PC-9 (cell line): ENCODE data around the gene FILIP1. TPM values are rescaled to one million over a fixed set of nuclear protein-coding genes. Genes with fewer than 3 reads are reported as not detected.

Experiments
- BruUV-seq: library from RNA; stranded (reverse); fragments of 400-500 nt; replicated peaks from 2 replicates; lab custom pipeline; 2021; lab: Mats Ljungman, UMichigan
- CTCF ChIA-PET: fragments of 300-600 bp; sonication (Branson Sonifier 250); formaldehyde crosslinking; loops from one replicate; lab custom pipeline; 2022; ENCODE audit warnings: antibody characterized with exemption; lab: Charles Lee
- POLR2A ChIA-PET: fragments of 300-600 bp; sonication (Branson Sonifier 250); formaldehyde crosslinking; loops from one replicate; lab custom pipeline; 2022; ENCODE audit warnings: antibody characterized with exemption; ENCODE audit not compliant: unreplicated experiment; lab: Charles Lee
- DNase-seq, 2 experiments: peaks; one replicate each; pipeline versions ENCODE4 v3.0.0 to v3.0.0-alpha.2; 2015 to 2022; ENCODE audit warnings: mixed read lengths in 1 of 2
- H2AFZ ChIP-seq: fragments of 200-600 bp; sonication (generic); 2 replicates; pipeline ENCODE4 v1.8.1; 2017; ENCODE audit warnings: antibody characterized with exemption
- H3F3A ChIP-seq: fragments of 200-600 bp; sonication (generic); 2 replicates; pipeline ENCODE4 v1.8.1; 2017; ENCODE audit warnings: antibody characterized with exemption, mild to moderate bottlenecking, low read depth; ENCODE audit not compliant: insufficient read depth
- H3K27ac ChIP-seq: fragments of 200-600 bp; sonication (generic); 2 replicates; pipeline ENCODE4 v1.6.1; 2016; ENCODE audit warnings: mixed run types
- H3K27me3 ChIP-seq: fragments of 200-600 bp; sonication (generic); 2 replicates; pipeline ENCODE4 v1.6.1; 2016; ENCODE audit warnings: low read depth, mixed run types; ENCODE audit not compliant: insufficient read depth
- H3K36me3 ChIP-seq: fragments of 200-600 bp; sonication (generic); 2 replicates; pipeline ENCODE4 v1.6.1; 2016; ENCODE audit warnings: low read depth, mixed run types
- H3K4me1 ChIP-seq: fragments of 200-600 bp; sonication (generic); replicated peaks from 2 replicates; pipeline ENCODE4 v1.6.1; 2016; ENCODE audit warnings: mixed run types; ENCODE audit not compliant: insufficient read depth
- H3K4me2 ChIP-seq: fragments of 200-600 bp; sonication (generic); 2 replicates; pipeline ENCODE4 v1.6.1; 2017; ENCODE audit warnings: mixed run types
- H3K4me3 ChIP-seq: fragments of 200-600 bp; sonication (generic); 2 replicates; pipeline ENCODE4 v1.6.1; 2016; ENCODE audit warnings: mixed run types
- H3K79me2 ChIP-seq: fragments of 200-600 bp; sonication (generic); 2 replicates; pipeline ENCODE4 v1.6.1; 2017; ENCODE audit warnings: low read depth, mixed run types
- H3K9me2 ChIP-seq: fragments of 200-600 bp; sonication (generic); 2 replicates; pipeline ENCODE4 v1.8.1; 2017; ENCODE audit warnings: mild to moderate bottlenecking; ENCODE audit not compliant: insufficient read depth
- H3K9me3 ChIP-seq: fragments of 200-600 bp; sonication (generic); 2 replicates; pipeline ENCODE4 v1.8.1; 2016; ENCODE audit warnings: low read depth; ENCODE audit not compliant: insufficient read depth
- H4K20me1 ChIP-seq: fragments of 200-600 bp; sonication (generic); 2 replicates; pipeline ENCODE4 v1.8.1; 2017; ENCODE audit not compliant: insufficient read depth
- CTCF ChIP-seq: fragments of 200-600 bp; sonication (generic); conservative IDR thresholded peaks from 2 replicates; pipeline ENCODE4 v1.6.1; 2017; ENCODE audit warnings: mixed run types, antibody characterized with exemption, mild to moderate bottlenecking, moderate library complexity
- EZH2 ChIP-seq: fragments of 200-600 bp; sonication (generic); IDR thresholded peaks from 2 replicates; pipeline ENCODE4 v1.8.0; 2017; ENCODE audit warnings: antibody characterized with exemption, low read depth
- intact Hi-C: fragments of 100-400 bp; cut with micrococcal nuclease; formaldehyde crosslinking; loops from one replicate; pipeline ENCODE4 v1.10.0; 2022; ENCODE audit not compliant: unreplicated experiment
- total RNA-seq: library from RNA; stranded (reverse); gene quantifications from 2 replicates; pipeline ENCODE4 v1.2.3, GENCODE V29; 2021

Gene FILIP1
- total RNA-seq, 1 experiment from 2014 or later: 0.15 TPM

GRCh38 chr6:75305573-75305972, 188.0 kb downstream of the FILIP1 start:
- H3K36me3 ChIP-seq: no peaks in the 10 kb centered on the region
- intact Hi-C loops: no loop called here
- H3K4me1 ChIP-seq: no peaks in the 10 kb centered on the region
- H3K4me3 ChIP-seq: no peak overlapping the region
- H3K27me3 ChIP-seq: no peaks in the 10 kb centered on the region
- no peak overlapping the region for H3K4me2 ChIP-seq
- H3K9me2 ChIP-seq: no peaks in the 10 kb centered on the region
- no peaks in the 10 kb centered on the region for H3K79me2 ChIP-seq
- H2AFZ ChIP-seq: no peak overlapping the region
- BruUV-seq: no TSS peak
- no peaks in the 10 kb centered on the region for H3F3A ChIP-seq
- ChIA-PET CTCF (interaction anchor here (0.6 kb wide), 1 partner anchor 218 kb away, joined by 13 read pairs; no protein-coding TSS in a partner anchor), POLR2A (interaction anchor here (0.6 kb wide), 1 partner anchor 70 kb away, joined by 3 read pairs; no protein-coding TSS in a partner anchor)
- no peaks in the 10 kb centered on the region for H3K9me3 ChIP-seq
- TF ChIP-seq CTCF (no peak), EZH2 (no peak)
- no peak for DNase-seq
- no peak overlapping the region for H3K27ac ChIP-seq
- no peaks in the 10 kb centered on the region for H4K20me1 ChIP-seq

DNA sequence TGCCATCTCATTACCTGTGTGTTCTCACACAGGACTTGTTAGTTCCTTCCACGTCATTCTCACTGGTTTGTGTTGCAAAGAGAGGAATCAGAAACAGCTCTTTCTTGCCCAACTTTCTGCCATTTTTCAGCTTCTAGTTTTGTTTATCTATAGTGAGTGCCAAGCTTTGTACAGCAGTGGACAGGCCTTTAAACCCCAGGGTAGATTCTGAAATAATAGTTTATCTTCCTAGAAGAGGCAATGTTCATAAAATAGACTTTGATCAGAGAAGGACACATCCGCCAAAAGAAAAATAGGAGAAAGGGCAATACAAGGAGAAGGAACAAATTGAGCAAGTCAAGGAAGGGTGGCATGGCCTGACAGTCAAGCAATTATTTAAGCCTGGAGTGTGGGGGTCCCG, 191.3 kb downstream of the FILIP1 start:
- Histone ChIP-seq H3K4me1 (no peaks in the 10 kb centered on the region), H3K9me3 (no peaks in the 10 kb centered on the region), H3K79me2 (no peaks in the 10 kb centered on the region), H3F3A (no peaks in the 10 kb centered on the region), H2AFZ (no peak overlapping the region), H3K27me3 (no peaks in the 10 kb centered on the region), H3K36me3 (no peaks in the 10 kb centered on the region), H4K20me1 (no peaks in the 10 kb centered on the region), H3K27ac (no peak overlapping the region), H3K9me2 (no peaks in the 10 kb centered on the region), H3K4me3 (no peak overlapping the region), H3K4me2 (no peak overlapping the region)
- no peak for DNase-seq
- no TSS peak for BruUV-seq
- TF ChIP-seq CTCF (no peak), EZH2 (no peak)
- POLR2A ChIA-PET: no interaction called here
- CTCF ChIA-PET: no interaction called here
- intact Hi-C loops: no loop called here

- Histone ChIP-seq H3K27ac (no peak overlapping the region), H3K79me2 (no peaks in the 10 kb centered on the region), H3K4me2 (no peak overlapping the region), H3K36me3 (no peaks in the 10 kb centered on the region), H3K4me1 (no peaks in the 10 kb centered on the region; the same call in 1 of the 2 replicates), H3K27me3 (no peaks in the 10 kb centered on the region), H4K20me1 (no peaks in the 10 kb centered on the region), H3F3A (no peaks in the 10 kb centered on the region), H3K9me2 (no peaks in the 10 kb centered on the region), H2AFZ (no peak overlapping the region), H3K9me3 (no peaks in the 10 kb centered on the region), H3K4me3 (no peak overlapping the region)
- CTCF ChIA-PET: no interaction called here
- POLR2A ChIA-PET: no interaction called here
- DNase-seq: no peak
- intact Hi-C loops: no loop called here
- TF ChIP-seq CTCF: no peak
- TF ChIP-seq EZH2: no peak
- no TSS peak for BruUV-seq
Observed at GRCh38 chr6:75301537-75301936, 192.1 kb downstream of the FILIP1 start.
